ENCODE data around the gene TTC7B.

Gene TTC7B

DNA sequence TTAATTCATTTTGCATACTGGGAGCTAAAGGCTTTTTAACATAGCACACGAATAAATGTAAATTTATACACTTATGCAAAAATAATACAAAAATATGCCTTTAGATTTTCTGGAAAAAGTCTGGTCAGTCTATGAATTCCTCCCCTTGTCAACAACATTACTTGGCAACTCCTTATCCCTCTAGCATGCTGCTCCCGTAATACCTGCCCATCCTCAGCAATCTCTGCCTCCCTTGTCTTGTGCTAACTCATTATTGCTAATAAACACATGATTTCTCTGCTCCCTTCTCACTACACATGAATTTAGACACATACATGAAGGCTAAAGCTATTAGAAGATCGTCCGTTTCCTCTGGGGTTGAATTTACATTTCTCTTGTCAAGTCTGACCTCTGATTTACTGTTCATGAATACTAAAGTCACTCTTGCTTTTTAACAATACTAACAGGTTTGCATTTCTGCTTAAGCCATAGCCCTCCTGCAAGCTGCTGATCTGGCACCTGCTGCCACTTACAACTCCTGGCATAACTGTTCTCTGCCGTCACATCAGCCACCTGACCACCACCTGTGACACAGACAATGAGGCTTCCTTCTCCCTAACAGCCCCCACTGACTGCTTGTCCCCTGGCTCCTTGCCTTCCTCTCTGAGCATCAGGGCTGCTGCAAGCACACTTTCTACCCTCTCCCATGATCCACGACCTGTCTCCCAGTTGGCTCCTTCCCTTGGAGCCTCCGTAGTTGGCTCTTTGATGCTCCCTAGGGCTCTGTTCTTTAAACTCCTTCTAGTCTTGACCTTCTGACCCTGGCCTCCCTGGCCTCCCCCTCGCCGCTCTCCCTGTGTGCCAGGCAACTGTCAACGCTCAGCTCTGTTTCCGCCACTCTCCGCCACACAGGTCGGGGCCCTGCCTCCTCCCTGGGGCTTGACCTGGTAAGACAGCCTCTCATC, 241.8 kb downstream of the TTC7B start:
- TF ChIP-seq, protein P1, sequence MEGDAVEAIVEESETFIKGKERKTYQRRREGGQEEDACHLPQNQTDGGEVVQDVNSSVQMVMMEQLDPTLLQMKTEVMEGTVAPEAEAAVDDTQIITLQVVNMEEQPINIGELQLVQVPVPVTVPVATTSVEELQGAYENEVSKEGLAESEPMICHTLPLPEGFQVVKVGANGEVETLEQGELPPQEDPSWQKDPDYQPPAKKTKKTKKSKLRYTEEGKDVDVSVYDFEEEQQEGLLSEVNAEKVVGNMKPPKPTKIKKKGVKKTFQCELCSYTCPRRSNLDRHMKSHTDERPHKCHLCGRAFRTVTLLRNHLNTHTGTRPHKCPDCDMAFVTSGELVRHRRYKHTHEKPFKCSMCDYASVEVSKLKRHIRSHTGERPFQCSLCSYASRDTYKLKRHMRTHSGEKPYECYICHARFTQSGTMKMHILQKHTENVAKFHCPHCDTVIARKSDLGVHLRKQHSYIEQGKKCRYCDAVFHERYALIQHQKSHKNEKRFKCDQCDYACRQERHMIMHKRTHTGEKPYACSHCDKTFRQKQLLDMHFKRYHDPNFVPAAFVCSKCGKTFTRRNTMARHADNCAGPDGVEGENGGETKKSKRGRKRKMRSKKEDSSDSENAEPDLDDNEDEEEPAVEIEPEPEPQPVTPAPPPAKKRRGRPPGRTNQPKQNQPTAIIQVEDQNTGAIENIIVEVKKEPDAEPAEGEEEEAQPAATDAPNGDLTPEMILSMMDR (IDR thresholded peaks at IDR 0.05; ENCODE audit: low read depth, low read length): no peak
- no peak overlapping the region for H3K4me3 ChIP-seq (ENCODE audit: low read depth, low read length)

DNA sequence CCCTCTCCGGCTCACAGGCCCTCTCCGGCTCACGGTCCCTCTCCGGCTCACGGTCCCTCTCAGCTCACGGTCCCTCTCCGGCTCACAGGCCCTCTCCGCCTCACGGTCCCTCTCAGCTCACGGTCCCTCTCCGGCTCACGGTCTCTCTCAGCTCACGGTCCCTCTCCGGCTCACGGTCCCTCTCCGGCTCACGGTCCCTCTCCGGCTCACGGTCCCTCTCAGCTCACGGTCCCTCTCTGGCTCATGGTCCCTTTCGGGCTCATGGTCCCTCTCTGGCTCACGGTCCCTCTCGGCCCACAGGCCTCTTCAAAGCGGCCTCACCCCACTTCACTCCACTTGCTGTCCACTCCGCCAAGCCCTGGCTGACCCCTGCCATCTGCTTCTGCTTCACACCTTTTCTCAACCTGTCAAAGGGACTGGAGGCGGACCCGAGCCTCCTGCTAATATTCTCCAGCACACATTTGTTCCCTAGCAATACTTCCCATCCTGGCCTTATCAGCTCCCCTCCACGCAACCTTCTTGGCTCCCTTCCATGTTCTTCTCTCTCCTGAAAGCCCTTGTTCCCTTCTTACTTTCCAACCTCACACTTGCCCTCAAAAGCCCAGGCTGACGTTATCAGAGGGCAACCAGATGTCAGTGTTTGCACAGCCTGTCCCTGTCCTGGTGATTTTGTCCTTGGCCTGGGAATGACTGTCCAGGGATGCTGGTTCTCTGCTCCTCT, 242.7 kb downstream of the TTC7B start:
- TF ChIP-seq, protein P1 (IDR thresholded peaks at IDR 0.05; ENCODE audit: low read depth, low read length): no peak
- no peak overlapping the region for H3K4me3 ChIP-seq (ENCODE audit: low read depth, low read length)

DNA sequence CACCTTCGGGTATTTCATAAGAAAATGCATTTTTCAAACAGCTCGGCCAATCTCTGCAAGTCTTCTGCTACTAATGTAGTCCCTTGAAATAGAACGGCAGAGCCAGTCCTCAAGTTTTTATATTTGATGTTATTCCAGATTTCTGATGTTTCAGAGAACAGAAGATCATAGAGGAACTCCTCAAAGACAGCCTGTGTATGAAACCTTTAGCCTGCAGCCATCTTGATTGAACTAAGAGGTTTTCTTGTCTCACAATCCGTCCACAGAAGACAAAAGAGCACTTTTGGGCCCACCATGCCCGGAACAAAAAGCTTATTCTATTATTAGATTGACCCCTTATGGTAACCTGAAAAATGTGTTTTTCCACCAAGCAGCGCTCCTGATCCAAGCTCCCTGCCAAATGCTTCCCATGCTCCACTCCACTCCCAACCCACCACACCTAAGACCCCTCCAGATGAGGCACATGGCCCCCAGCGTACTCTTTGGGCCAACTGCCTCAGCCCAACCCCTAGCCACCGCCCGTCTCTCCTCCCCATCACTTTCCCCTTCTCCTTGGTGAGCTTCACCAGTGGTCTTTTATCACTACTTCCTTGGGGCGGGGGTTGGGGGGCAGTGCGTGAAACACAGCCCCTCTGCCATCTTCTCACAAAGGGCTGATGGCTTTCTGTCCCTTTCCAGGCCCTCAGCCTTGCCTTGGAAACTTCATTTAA, 243.6 kb downstream of the TTC7B start:
- TF ChIP-seq, protein P1 (IDR thresholded peaks at IDR 0.05; ENCODE audit: low read depth, low read length): no peak
- no peak overlapping the region for H3K4me3 ChIP-seq (ENCODE audit: low read depth, low read length)

DNA sequence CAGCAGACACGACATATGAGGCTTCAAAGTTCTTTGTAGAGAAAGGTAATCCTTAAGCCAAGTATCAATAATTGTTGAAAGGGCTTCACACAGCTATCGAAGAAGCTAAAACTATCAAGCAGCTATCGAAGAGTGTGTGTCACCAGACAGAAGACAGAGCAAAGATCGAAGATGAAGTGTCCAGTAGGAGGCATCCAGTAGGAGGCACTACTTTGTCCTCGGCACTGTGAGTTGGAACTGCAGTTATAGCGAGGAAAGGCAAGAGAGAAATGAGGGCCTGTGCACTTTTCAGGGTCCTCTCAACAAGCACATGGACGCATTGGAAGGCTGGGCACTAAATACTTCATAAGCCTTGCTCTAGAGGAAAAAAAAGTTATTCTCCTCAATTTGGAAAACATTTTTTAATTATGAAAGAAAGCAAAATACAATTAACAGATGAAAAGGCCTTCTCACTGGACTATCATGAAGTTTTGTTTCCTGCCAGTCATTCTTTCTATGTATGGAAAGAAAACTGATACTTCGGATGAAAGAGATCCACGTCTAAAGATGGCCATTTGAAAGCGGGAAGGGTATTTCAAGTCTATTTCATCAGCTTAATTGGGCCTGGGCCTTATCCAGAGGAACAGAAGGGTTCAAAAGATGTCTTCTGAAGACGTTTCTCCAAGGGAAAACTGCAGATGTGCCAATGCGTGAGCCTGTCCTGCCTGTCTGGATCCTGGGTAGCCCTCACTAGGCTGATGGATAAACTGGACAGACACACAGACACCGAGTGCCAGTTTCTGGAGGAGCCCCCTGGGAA, 244.9 kb downstream of the TTC7B start:
- H3K4me3 ChIP-seq (ENCODE audit: low read depth, low read length): no peak overlapping the region
- TF ChIP-seq, protein P1 (IDR thresholded peaks at IDR 0.05; ENCODE audit: low read depth, low read length): no peak

DNA sequence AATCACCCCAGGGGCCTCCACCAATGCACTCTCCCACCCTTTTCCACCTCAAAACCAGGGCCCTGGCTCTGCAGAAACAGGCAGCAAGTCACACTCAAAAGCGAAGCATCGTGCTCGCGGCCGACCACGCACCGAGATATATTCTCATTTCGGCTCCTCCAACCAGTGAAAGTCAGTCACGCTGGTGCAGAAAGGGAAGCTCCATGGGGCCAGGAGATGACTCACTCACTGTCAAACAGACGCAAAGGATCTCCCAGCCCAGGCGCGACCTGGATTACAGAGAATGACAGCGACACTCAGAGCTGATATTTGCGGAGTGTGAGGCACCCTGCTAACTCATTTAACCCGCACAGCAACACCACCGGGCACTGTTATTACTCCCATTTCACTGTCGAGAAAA, 245.8 kb downstream of the TTC7B start:
- no peak overlapping the region for H3K4me3 ChIP-seq (ENCODE audit: low read depth, low read length)
- TF ChIP-seq, protein P1 (IDR thresholded peaks at IDR 0.05; ENCODE audit: low read depth, low read length): no peak

DNA sequence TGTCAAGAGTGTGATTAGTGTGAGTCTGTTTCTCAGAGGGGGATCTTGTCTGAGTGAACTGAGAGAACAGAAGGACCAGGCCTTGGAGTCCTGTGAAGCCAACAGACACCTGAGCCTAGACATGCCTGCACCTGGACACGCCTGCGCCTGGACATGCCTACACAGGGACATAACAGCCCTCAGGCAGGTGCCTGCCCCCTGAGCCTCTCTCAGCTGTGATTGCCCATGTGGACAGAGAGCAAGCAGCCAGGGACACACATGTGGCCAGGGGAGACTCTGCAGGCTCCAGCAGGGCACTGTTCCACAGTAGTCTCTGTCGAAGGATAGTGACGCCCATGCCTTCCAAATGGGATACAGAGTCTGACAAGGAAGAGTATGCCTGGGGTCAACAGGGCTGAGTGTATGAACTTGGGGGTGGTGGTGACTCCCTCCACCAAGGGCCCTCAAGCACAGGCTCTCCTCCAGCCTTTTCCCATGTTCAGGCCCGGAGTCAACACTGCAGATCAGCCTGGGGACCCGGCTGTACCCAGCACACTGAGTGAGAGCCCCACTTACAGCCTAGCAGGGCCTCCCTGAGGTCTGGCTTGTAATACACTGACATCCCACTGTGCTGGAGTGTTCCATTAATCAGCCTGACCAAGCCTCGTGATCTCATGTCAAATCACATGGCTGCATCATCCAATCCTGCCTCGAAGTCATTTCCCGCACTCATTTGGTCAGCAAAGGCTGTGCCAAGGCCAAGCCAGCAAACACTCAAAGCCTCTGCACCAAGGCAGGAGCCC, 246.4 kb downstream of the TTC7B start:
- TF ChIP-seq, protein P1 (IDR thresholded peaks at IDR 0.05; ENCODE audit: low read depth, low read length): no peak
- no peak overlapping the region for H3K4me3 ChIP-seq (ENCODE audit: low read depth, low read length)

All from WI38 (cell line).